ENCODE results near the gene ZNF148.

Gene ZNF148

GRCh38 chr3:125257536-125257935 is 117.6 kb downstream of the ZNF148 start:
- no peak overlapping the region for H3K4me3 ChIP-seq (ENCODE audit: control insufficient read depth, low read depth, low read length)
- no peak for DNase-seq (ENCODE audit: low read depth)
- TF ChIP-seq CTCF (conservative IDR thresholded peaks at IDR 0.05; ENCODE audit: control insufficient read depth, insufficient read depth, low read depth, low read length) = no peak

GRCh38 chr3:125256675-125257074 is 118.5 kb downstream of the ZNF148 start:
- no peak for TF ChIP-seq CTCF (conservative IDR thresholded peaks at IDR 0.05; ENCODE audit: control insufficient read depth, insufficient read depth, low read depth, low read length)
- DNase-seq (ENCODE audit: low read depth) = no peak
- no peak overlapping the region for H3K4me3 ChIP-seq (ENCODE audit: control insufficient read depth, low read depth, low read length)

- DNase-seq (ENCODE audit: low read depth) = no peak
- TF ChIP-seq CTCF (conservative IDR thresholded peaks at IDR 0.05; ENCODE audit: control insufficient read depth, insufficient read depth, low read depth, low read length) = no peak
- no peak overlapping the region for H3K4me3 ChIP-seq (ENCODE audit: control insufficient read depth, low read depth, low read length)
Measured at GRCh38 chr3:125250973-125251372, 124.2 kb downstream of the ZNF148 start.

- no peak for DNase-seq (ENCODE audit: low read depth)
- no peak overlapping the region for H3K4me3 ChIP-seq (ENCODE audit: control insufficient read depth, low read depth, low read length)
- TF ChIP-seq CTCF (conservative IDR thresholded peaks at IDR 0.05; ENCODE audit: control insufficient read depth, insufficient read depth, low read depth, low read length) = no peak
Measured at GRCh38 chr3:125246237-125246636, 128.9 kb downstream of the ZNF148 start.

- TF ChIP-seq CTCF (conservative IDR thresholded peaks at IDR 0.05; ENCODE audit: control insufficient read depth, insufficient read depth, low read depth, low read length) = no peak
- DNase-seq (ENCODE audit: low read depth) = peak; percentile 47
Measured at GRCh38 chr3:125245521-125245920, 129.6 kb downstream of the ZNF148 start.

GRCh38 chr3:125240496-125240895 is 134.6 kb downstream of the ZNF148 start:
- TF ChIP-seq CTCF (conservative IDR thresholded peaks at IDR 0.05; ENCODE audit: control insufficient read depth, insufficient read depth, low read depth, low read length) = no peak
- DNase-seq (ENCODE audit: low read depth) = peak; percentile 25
- no peak overlapping the region for H3K4me3 ChIP-seq (ENCODE audit: control insufficient read depth, low read depth, low read length)

More at GRCh38 chr3:125245521-125245920, 129.6 kb downstream of the ZNF148 start:
- H3K4me3 ChIP-seq (ENCODE audit: control insufficient read depth, low read depth, low read length) = no peak overlapping the region

GRCh38 chr3:125239266-125239665 is 135.9 kb downstream of the ZNF148 start:
- H3K4me3 ChIP-seq (ENCODE audit: control insufficient read depth, low read depth, low read length) = no peak overlapping the region
- TF ChIP-seq CTCF (conservative IDR thresholded peaks at IDR 0.05; ENCODE audit: control insufficient read depth, insufficient read depth, low read depth, low read length) = no peak
- no peak for DNase-seq (ENCODE audit: low read depth)
